Right ventricle myocardium inferior (tissue), 1 donor: Measurements from ENCODE around the gene TMEM170A. TPM values are rescaled to one million over a fixed set of nuclear protein-coding genes. Genes with fewer than 3 reads are reported as not detected.
"Not testable (repeated sequence)": the region's sequence is repeated elsewhere in the genome, so short reads cannot be mapped to it uniquely, and the experiment has no call there.

Source experiments
- ATAC-seq: fragments of 200-7000 bp; cut with Tn5 transposase; one replicate; pipeline ENCODE4 v1.9.1; 2020; ENCODE audit warnings: mild to moderate bottlenecking, moderate library complexity
- DNase-seq: peaks from one replicate; pipeline ENCODE4 v3.0.0; 2021; ENCODE audit errors: missing footprints
- intact Hi-C: fragments of 100-400 bp; cut with DNase I; formaldehyde crosslinking; loops from one replicate; pipeline ENCODE4 v1.11.0; 2022
- total RNA-seq: library from RNA; stranded (reverse); fragmentation: NEBNext Ultra II Directional; extraction: Animal tissue kit (Norgen Biotek cat#: 25700); gene quantifications from one replicate; pipeline ENCODE4 v1.2.1, GENCODE V29; 2021
- donor health status: DM: no; HTN: yes; CAD: no; lungs with severe emphysema.

Gene TMEM170A
- total RNA-seq, 1 donor from 2014 or later: 9.6 TPM

DNA sequence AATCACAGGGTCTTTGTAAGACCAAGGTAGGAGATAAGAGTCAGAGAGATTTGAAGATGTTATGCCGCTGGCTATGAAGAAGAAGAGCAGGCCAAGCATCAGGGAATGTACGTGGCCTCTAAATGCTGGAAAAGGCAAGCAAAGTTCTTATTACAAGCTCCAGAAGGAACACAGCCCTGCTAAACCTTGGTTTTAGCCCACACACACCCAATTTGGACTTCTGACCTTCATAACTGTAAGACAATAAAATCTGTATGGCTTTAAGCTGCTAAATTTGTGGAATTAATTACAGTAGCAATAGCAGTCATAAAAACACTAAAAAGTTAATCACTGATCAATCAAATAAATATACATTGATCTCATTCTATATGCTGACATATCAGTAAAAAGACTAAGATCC lies 6.0 kb downstream of the TMEM170A start:
- intact Hi-C loops: no loop called here
- DNase-seq (no peak), ATAC-seq (no peak)

GRCh38 chr16:75458029-75458428 lies 6.5 kb downstream of the TMEM170A start:
- no peak for ATAC-seq
- intact Hi-C loops: no loop called here
- DNase-seq: no peak

GRCh38 chr16:75457485-75458021 lies 6.9 kb downstream of the TMEM170A start:
- no peak for ATAC-seq
- intact Hi-C loops: no loop called here
- DNase-seq: no peak

GRCh38 chr16:75456971-75457370 lies 7.5 kb downstream of the TMEM170A start:
- ATAC-seq (peak; percentile 62), DNase-seq (no peak)
- intact Hi-C loops: no loop called here

DNA sequence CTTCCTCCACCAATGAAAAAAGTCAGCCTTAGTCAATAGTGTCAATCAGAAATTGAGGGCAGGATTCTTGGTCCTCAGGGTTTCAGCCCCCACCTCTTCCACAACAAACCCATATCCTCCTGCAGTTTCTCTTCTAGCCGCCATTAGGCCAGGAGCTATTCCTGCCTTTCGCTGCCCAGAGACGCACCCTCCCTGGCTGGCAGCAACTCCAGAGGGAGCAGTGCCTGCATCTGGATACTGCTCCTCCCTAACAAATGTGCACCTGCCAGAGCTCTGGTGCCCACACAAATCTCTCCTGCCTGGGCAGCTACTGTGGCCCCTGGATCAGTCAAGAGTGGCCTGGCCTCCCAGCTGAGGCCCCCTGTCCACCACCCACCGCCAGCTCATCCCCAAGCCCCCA lies 8.0 kb downstream of the TMEM170A start:
- DNase-seq, intact Hi-C loops: not testable (repeated sequence)
- ATAC-seq: peak; percentile 68

GRCh38 chr16:75455677-75456076 lies 8.8 kb downstream of the TMEM170A start:
- ATAC-seq (no peak), DNase-seq (no peak)
- intact Hi-C loops: no loop called here

DNA sequence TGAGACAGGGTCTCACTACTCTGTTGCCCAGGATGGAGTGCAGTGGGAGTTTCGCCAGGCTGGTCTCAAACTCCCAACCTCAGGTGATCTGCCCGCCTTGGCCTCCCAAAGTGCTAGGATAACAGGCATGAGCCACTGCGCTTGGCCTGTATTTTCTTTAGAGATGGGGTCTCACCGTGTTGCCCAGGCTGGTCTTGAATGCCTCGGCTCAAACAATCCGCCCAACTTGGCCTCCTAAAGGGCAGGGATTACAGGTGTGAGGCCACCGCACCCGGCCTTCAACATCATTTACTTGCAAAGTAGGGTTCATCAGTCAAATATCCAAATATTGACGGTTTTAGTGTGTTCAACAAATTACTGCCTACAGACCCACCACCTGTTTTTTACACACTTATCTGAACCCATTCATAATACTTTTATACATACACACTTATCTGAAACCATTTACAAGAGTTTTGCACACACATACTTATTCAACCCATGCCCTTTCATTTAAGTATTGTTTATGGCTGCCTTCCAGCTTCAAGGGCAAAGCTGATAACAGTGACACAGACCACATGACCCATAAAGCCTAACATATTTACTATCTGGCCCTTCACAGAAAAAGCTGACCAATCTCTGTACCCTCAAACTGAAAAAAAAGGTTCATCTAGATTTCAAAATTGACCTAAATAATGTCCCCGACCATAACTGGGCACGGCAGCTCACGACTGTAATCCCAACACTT lies 11.9 kb downstream of the TMEM170A start:
- intact Hi-C loops: no loop called here
- ATAC-seq (no peak), DNase-seq (no peak)

DNA sequence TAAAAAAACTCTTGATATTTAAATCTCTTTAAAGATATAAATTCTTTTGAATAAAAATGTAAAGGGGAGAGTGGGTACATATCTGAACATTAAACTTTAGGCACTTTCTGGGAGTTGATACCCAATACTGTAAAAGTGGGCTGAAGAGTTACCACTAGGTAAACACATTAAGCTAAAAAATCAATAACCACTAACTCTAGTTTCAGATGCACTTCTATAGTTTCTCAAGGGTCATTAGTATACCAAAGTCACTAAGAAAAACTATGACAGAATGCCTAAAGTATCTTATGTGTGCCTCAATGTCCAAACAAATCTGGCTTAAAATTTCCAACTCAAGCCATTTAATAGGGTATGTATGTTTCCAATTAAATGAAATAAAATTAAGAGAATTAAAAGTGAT lies 18.1 kb downstream of the TMEM170A start:
- ATAC-seq: no peak
- DNase-seq: no peak
- intact Hi-C loops: no loop called here

GRCh38 chr16:75445298-75445697 lies 19.2 kb downstream of the TMEM170A start:
- DNase-seq (no peak), ATAC-seq (no peak)
- intact Hi-C loops: no loop called here

DNA sequence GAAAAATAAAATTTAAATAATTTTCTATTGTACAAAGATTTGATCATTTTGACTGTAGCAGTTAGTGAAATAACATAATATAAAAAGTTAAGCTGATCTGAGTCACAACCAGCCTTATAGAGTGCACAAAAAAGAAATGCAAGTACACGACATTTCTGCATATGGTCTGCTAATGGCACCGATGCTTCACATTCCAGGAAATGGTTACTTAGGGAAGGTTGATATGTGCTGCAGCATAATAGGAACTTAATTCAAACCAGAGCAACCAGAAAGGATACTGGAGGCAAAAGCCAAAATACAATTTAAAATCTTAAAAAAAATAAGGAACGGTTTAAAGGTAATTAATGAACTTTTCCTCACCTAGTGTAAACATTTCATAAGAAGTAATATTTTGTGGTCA lies 21.2 kb downstream of the TMEM170A start:
- DNase-seq: no peak
- ATAC-seq: no peak
- intact Hi-C loops: no loop called here

DNA sequence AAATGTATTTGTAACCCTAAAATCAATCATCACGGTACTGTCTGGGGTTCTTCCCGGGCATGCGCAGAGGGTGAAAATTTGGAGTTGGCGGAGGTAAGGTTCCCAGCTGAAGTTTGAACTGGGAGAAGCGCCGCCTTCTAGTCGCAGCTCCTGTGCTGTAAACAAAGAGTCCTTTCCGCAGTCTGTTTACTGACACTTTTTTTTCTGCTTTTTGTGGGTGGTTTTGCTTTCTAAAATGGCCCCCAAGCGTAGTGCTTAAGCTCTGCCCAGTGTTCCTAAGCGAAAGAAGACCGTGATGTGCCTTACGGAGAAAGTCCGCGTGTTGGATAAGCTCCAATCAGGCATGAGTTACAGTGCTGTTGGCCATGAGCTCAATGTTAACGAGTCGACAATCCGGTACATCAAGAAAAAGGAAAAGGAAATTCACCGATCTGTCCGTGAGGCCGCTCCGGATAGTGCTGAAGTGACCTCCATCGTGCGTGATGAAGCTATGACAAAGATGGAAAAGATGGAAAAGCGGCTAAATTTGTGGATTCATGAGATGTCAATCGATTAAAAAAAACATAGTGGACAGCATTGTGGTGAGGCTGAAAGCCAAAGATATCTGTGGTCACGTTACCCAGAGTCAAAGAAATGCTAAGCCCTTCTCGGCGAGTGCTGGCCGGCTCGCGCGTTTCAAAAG lies 30.6 kb downstream of the TMEM170A start:
- intact Hi-C loops: loop anchor here (2.0 kb wide), 1 partner anchor 31 kb away; the partner anchor contains the start of gene TMEM170A
- ATAC-seq (peak; percentile 80), DNase-seq (no peak)

DNA sequence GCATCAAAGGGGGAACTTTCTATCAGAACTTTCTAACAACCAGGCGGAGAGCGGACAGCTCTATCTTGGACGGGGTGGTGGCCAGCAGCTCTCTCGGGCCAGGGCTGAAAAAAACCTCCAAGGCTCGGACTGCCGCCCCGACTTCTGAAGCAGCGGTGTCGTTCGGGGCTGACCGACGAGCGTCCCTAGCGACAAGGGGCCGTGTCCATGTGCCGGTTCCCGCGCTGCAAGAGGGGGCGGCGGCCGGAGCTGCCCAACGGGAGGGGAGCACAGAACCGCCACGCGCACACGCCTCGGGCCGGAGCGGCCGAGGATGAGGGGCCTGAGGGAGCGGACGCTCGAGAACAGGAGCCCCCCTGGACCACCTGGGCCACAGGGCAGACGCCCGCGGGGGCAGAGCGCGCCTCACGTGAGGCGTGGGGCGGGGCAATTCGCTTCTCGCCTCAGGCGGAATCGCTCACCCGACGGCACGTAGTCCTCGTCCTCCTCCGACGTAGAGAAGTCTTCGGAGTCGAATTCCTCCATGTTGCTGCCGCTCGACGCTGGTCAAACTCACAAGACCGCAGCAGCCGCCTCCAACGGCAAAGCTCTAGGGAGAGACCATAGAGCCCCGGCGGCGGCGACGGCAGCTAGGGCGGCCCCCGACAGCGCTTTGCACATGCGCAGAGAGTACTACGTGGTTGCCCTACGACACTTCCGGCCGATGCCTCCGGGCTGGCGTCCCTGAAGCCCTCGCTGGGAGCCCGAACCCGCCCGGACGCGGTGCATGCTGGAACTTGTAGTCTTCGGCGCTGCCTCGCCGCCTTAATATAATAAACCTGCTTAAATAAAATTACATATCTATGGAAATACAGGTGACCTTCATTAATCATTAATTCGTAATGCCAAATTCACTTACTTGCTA lies 31.4 kb downstream of the TMEM170A start, which contains the start of gene CFDP1:
Gene CFDP1 (minus strand): TSS at position 676 of the 904 bp plus-strand sequence. CDS start 151 bp downstream, at position 525.
- ATAC-seq (peak; percentile 98), DNase-seq (peak; percentile 98)
- intact Hi-C loops: loop anchor here (2.0 kb wide), 1 partner anchor 32 kb away; the partner anchor contains the start of gene TMEM170A

DNA sequence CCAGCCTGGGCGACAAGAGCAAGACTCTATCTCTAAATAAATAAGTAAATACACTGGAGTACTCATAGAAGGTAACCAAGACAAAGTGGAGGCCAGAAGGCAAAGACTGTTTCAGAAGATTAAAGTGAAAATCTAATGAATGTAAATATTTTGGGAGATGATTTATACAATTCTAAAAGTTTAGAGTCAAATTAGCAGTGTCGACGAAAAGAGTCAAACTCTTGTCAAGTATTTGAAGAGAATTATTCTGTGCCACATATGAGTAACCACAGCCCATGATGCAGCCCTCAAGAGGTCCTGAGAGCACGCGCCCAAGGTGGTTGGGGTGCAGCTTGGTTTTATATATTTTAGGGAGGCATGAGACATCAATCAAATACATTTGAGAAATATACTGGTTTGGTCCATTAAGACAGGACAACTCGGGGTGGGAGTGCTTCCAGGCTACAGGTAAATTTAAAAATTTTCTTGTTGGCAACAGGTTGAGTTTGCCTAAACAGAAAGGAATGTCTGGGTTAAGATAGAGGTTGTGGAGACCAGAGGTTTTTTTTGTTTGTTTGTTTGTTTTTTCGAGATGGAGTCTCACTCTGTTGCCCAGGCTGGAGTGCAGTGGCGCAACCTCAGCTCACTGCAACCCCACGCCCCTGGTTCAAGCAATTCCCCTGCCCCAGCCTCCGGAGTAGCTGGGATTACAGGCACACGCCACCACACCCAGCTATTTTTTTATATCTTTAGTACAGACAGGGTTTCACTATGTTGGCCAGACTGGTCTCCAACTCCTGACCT lies 34.7 kb downstream of the TMEM170A start:
- intact Hi-C loops: no loop called here
- no peak for ATAC-seq
- DNase-seq: no peak

GRCh38 chr16:75426524-75426923 lies 38.0 kb downstream of the TMEM170A start:
- DNase-seq, intact Hi-C loops, ATAC-seq: not testable (repeated sequence)

- ATAC-seq, DNase-seq, intact Hi-C loops: not testable (repeated sequence)
Observed at GRCh38 chr16:75424105-75424762, 40.3 kb downstream of the TMEM170A start.

DNA sequence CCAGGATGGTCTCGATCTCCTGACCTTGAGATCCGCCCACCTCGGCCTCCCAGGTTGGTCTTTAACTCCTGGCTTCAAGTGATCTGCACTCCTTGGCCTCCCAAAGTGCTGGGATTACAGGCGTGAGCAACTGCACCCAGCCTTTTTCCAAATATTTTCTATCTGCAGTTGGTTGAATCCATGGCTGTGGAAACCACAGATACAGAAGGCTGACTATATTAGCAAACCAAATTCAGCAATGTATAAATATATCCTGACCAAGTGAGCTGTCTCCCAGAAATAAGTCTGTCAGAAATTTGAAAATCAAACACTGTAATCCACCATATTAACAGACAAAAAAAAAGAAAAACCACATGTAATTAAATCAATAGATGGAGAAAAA lies 40.8 kb downstream of the TMEM170A start:
- DNase-seq (no peak), ATAC-seq (no peak)
- intact Hi-C loops: no loop called here

- ATAC-seq: no peak
- intact Hi-C loops: no loop called here
- DNase-seq: no peak
Observed at GRCh38 chr16:75421820-75422126, 42.7 kb downstream of the TMEM170A start.
